ENCODE data around the gene LRRN1. TPM values are rescaled to one million over a fixed set of nuclear protein-coding genes. Genes with fewer than 3 reads are reported as not detected.
"Not testable (repeated sequence)": the region's sequence is repeated elsewhere in the genome, so short reads cannot be mapped to it uniquely, and the experiment has no call there.

The LRRN1 gene
- total RNA-seq, 1 experiment from 2014 or later: not detected

DNA sequence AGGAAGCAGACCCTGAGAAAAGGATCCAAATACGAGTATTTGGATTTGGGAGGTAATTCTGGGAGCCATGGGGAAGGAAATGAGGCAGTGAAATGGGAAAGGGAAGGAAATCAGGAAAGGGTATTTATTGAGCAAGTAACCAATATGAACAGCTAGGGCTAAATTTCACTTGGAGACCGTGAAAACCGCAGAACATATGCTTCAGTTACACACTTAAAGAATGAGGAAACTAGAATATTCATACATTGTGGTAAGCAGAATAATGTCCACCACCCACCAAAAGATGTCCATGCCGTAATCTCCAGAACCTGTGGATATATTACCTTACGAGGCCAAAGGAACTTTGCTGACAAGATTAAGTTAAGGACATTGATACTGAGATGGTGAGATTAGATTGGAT is 63.3 kb downstream of the LRRN1 start:
- no peak for DNase-seq (ENCODE audit: low spot score)
- in situ Hi-C loops (cut with HindIII; ENCODE audit: low sequenced_read_pairs): no loop called here

DNA sequence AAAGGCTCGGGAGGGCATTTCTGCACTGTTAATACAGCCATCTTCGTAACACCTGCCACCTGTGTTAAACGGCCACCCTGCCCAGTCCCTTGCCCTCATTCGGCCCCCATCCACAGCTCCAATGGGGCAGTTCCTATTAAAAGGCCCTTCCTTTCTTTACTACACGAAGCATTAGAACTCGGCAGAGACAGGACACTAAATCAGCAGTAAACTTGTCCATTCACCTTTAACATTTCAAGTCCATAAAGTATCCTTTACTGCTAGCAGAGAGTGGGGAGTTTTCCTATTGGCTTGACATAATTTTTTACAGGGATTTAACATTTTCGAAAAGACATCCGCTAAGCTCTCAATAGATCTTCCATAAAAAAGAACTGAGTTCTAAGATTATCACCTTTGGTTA is 76.3 kb downstream of the LRRN1 start:
- DNase-seq (ENCODE audit: low spot score): no peak
- in situ Hi-C loops (cut with HindIII; ENCODE audit: low sequenced_read_pairs): no loop called here

DNA sequence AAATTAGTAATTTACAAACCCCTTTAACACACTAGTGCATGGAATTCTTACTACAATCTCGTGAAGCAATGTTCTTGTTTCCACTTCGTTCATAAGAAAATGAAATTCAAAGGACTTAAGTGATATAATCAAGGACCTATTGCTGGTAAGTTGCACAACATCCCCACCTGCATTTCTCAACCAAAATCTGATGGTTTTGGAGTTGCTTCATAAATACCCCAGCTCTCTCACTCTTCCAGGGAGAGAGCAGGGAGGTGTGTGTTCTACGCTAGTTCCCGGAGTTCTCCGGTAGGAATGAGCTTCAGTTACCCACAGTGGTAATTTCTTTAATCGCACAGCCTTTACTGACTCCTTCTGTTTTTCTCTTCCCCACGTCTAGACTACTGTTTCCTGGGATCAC is 81.8 kb downstream of the LRRN1 start:
- in situ Hi-C loops (cut with HindIII; ENCODE audit: low sequenced_read_pairs): no loop called here
- no peak for DNase-seq (ENCODE audit: low spot score)

DNA sequence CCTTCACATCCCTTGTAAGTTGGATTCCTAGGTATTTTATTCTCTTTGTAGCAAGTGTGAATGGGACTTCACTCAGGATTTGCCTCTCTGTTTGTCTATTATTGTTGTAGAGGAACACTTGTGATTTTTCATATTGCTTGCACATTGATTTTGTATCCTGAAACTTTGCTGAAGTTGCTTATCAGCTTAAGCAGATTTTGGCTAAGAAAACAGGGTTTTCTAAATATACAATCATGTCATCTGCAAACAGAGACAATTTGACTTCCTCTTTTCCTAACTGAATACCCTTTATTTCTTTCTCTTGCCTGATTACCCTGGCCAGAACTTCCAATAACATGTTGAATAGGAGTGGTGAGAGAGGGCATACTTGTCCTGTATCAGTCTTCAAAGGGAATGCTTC is 88.1 kb downstream of the LRRN1 start:
- in situ Hi-C loops (cut with HindIII; ENCODE audit: low sequenced_read_pairs); DNase-seq (ENCODE audit: low spot score): not testable (repeated sequence)

DNA sequence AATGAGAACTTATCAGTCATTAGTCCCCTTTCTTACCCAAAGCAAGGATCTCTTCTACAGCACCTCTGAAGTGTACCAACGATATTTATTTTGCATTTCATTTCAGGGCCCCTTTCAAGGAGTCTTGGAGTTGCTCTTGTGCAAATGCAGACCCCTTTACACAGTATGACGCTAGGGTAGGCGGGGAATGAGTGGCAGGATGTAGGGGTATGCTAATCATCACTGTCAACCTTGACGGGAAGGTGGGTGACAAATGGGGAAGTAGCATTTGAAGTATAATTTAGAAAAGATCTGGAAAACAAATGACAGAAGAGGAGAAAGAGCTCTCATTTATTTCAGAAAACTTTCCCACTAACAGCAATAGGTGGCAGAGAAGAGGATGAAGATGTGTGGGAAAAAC is 94.4 kb downstream of the LRRN1 start:
- DNase-seq (ENCODE audit: low spot score): no peak
- in situ Hi-C loops (cut with HindIII; ENCODE audit: low sequenced_read_pairs): no loop called here

Measured in G401 (cell line).